RKO (cell line): ENCODE results near the gene DGKB.

Experiments
- DNase-seq: peaks from one replicate; pipeline ENCODE4 v3.0.0-alpha.2; 2016; ENCODE audit warnings: low spot score

DGKB gene

GRCh38 chr7:14688208-14688607 lies 214.3 kb downstream of the DGKB start:
- no peak for DNase-seq

DNA sequence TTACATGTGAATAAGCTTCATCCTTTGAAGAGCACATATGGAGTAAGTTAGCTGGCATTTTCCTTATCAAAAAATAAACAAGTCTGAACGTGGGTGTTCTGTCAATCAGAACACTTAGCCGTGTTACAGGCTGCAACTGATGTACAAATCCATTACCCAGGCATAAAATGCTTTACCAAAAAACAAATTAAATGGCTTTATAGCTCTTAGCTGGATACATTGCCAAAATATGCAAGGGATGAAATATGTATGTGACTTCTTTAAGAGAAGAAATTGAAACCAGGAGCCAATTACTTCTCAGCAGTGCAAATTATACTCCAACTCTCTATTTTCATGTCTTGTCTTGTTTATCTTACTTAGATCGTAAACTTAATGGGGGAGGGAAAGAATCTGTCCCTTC lies 214.8 kb downstream of the DGKB start:
- DNase-seq, result no peak

- no peak for DNase-seq
Measured at GRCh38 chr7:14687241-14687640, 215.3 kb downstream of the DGKB start.

- no peak for DNase-seq
Measured at GRCh38 chr7:14685167-14685566, 217.4 kb downstream of the DGKB start.

- DNase-seq, result no peak
Measured at GRCh38 chr7:14682910-14683465, 219.6 kb downstream of the DGKB start.

DNA sequence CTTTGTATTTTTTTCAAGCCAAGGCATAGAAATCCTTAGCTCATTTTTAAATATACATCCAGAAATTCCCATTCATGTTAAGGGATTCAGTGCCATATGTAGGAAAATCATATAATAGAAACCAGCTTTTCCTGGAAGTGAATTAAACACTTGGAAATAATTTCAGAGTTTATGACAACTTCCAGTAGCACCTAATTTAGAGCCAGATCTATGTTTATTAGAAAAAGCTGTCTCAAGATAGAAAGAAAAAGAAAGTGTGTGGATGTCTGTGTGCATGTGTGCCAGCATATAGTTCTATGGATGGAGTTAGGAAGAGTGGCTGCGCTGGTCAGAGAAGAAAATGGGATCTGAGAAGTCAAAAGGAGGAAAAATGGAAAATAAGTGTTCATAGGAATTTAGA lies 225.7 kb downstream of the DGKB start:
- DNase-seq, result no peak

DNA sequence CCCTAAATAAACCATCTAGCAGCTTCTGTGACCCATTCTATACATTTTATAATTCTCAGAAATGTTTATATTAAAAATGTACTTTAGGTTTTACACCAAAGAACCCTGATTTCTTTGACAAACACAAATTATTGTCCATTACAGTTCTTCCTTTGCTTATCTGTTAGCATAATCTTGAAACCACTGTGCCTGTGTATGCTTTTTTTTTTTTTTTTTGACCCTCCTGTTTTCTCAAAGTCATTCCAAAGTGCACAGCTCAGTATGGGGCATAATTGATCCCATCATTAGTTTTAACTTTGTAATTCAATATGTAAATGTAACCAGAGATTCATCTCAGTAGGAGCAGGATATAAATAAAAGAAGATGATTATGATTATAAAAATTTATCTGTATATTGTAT lies 229.3 kb downstream of the DGKB start:
- no peak for DNase-seq

- no peak for DNase-seq
Measured at GRCh38 chr7:14666913-14667312, 235.6 kb downstream of the DGKB start.

- no peak for DNase-seq
Measured at GRCh38 chr7:14666304-14666703, 236.2 kb downstream of the DGKB start.

DNA sequence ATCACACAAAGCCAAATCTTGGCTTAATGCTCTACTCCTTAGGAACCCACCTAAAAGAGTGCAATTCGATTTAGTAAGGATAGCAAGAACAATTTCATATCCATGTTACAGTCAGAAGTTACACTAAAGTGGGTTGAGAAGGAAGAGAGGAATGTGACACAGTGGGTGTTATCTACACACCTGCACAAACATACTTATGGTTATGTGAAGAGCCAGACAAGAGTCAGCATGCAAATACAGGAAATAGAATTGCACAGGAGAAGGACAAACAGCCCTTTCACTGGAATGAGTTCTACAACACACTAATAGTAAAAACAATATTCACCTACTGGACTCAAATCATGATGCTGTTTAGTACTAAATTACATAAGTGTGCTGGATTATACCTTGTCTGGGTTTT lies 262.8 kb downstream of the DGKB start:
- DNase-seq, result no peak

GRCh38 chr7:14639329-14639728 lies 263.2 kb downstream of the DGKB start:
- DNase-seq, result no peak

DNA sequence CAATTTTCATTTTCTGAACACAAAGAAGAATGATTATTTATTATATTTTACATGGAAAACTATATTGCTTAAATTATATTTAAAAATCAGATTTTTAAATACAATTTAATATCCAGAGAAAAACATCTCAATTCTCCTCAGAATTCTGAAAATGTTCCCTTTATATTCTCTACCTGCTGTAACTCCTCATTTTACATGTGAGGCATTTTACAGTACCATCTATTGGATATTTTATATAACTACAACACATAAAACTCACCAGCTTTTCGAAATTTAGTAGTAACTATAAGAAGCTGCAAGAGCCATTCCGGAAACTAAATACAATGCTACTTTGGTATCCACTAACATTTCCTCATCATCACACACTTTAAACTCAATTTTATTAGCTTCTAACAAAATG lies 264.6 kb downstream of the DGKB start:
- peak; percentile 12 for DNase-seq

DNA sequence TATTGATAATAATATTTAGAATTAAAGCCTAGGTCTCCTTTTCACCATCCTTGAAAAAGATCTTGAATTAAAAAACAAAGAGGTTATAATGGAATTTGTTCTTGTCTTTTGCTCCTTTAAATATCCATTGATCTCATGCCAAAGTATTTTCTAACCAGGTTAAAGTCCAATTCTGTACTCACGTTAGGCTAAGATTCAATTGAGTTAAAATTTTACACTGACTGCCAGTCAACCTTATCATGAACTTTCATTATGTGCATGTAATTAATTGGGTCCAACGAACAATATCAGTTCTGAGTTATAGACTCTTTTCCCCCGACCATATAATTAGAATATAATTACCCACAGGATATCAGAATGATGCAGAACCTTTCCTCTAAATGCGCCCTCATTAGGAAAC lies 266.6 kb downstream of the DGKB start:
- DNase-seq, result no peak

DNA sequence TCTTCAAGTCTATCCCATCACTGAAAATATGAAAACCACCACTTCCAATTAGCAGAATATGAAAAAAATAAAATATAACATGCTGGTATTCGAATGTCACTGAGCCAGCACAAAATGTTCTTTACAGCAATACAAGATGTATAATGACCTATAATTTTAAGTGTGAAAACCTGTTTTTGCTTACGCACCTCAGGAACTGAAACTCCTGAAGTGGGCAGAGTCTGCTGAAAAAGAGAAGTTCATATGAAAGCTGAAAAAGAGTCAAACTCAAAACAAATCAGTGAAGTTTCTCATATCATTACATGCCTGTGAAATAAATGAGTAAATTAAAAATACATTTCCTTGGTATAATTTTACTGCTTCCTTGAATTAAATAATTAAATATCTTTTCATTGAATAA lies 272.5 kb downstream of the DGKB start:
- no peak for DNase-seq

GRCh38 chr7:14628516-14628915 lies 274.0 kb downstream of the DGKB start:
- no peak for DNase-seq

- DNase-seq, result no peak
Measured at GRCh38 chr7:14626076-14626475, 276.5 kb downstream of the DGKB start.

GRCh38 chr7:14622559-14622958 lies 280.0 kb downstream of the DGKB start:
- no peak for DNase-seq

DNA sequence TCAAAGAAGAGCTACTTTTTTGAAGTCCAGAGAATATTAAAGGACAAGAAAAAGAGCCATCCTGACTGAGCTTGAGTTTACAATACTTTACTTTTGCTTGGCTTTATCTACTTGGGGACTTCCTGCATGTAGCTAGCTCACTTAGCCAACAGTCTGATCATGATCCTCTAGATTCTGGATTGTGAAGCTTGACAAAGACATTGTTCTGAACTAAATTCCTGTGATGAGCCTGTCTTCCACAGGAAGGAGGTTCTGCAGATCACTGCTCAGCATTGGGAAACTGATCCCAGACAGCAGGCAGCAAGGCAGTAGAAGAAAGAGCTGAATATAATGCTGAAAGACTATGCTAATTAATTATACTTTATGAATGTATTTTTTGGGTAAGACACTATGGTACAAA lies 296.4 kb downstream of the DGKB start:
- DNase-seq, result no peak

GRCh38 chr7:14604606-14605005 lies 297.9 kb downstream of the DGKB start:
- no peak for DNase-seq

GRCh38 chr7:14602851-14603250 lies 299.7 kb downstream of the DGKB start:
- no peak for DNase-seq

- no peak for DNase-seq
Measured at GRCh38 chr7:14600766-14601367, 301.7 kb downstream of the DGKB start.

DNA sequence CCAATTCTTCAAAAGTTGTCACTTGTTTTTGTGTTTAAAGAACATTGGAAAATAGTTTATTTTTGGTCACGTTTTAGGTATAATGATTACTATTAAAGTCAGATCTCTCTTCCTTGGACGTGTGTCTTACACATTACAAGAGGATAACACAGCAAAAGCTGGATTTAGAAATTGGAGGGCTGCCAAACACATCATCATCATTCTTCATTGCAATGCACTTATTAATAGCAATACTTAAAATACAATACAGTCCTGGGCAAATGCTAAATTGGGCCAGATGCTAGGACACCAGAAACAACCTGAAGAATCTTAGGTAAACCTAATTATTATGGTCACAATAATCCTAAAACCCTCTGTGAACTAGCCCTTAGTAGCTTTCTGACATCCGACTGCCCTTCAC lies 303.6 kb downstream of the DGKB start:
- no peak for DNase-seq

GRCh38 chr7:14596421-14596820 lies 306.1 kb downstream of the DGKB start:
- DNase-seq, result peak; percentile 14

DNA sequence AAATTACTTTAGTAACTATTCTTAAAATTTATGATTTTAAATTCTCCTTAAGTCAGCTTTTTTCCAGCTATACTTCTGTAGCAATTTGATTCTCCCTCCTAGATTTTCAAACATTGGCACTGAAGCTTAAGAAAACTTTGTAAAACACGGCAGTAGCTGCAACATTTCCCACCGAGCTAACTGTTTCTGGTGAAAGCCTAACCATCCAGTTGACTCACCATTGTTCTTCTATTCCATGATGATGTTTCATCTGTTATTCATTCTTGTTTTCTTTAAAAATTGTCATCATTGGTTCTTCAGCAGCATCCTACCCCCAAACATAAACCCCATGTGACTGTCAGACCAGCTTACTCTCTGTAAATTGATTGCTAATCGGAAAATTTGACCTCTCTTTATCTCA lies 312.3 kb downstream of the DGKB start:
- no peak for DNase-seq

DNA sequence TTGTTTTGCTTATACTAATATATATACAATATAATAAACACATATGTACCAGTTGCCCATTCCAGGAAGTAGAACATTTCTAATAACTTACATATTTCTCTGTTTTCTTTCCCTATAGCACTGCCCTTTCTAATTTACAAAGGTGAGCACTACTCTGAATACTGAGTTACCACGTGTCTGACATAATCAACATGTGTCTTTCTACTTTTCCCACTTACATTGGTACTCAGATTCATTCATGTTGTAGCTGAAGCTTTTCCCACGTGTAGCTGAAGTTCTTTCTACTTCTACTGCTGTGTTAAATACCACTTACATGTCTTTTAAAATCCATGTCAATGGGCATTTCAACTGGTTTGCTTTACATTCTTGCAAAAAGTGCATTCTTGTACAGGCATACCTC lies 317.3 kb downstream of the DGKB start:
- DNase-seq, result no peak
